ENCODE results near the gene CHD8. TPM values are rescaled to one million over a fixed set of nuclear protein-coding genes. Genes with fewer than 3 reads are reported as not detected.

The CHD8 gene
- polyA plus RNA-seq, 4 donors: 18.1 to 40.7 (median 22.9) TPM

GRCh38 chr14:21426692-21427091 lies 29.2 kb downstream of the CHD8 start:
- Histone ChIP-seq H3K27me3 (ENCODE audit: control insufficient read depth in 3 of 3, insufficient read depth in 3 of 3, low read length in 3 of 3) (no peaks in the 10 kb centered on the region), H3K36me3 (ENCODE audit: control insufficient read depth in 3 of 3, insufficient read depth in 2 of 3, low read depth in 1 of 3, low read length in 3 of 3) (peaks cover 26 to 65% (median 40%) of the 10 kb centered on the region in 3 donors), H3K27ac (ENCODE audit: low read depth in 1 of 3, low read length in 2 of 3) (no peak overlapping the region), H3K4me1 (ENCODE audit: control insufficient read depth in 3 of 3, insufficient read depth in 2 of 3, low read depth in 1 of 3, low read length in 2 of 3) (no peaks in the 10 kb centered on the region), H3K9me3 (ENCODE audit: control insufficient read depth in 2 of 2, insufficient read depth in 1 of 2, low read depth in 1 of 2, low read length in 1 of 2) (no peaks in the 10 kb centered on the region), H3K4me3 (ENCODE audit: low read depth in 1 of 3, low read length in 3 of 3) (no peak overlapping the region)
- 77 to 96% (median 95%) methylated on average over 1 of the region's 1 CpG for WGBS, 3 donors
- DNase-seq (no peak), FAIRE-seq (no peak)

- H3K4me3 ChIP-seq (ENCODE audit: low read depth in 1 of 3, low read length in 3 of 3): no peak overlapping the region
- no peaks in the 10 kb centered on the region for H3K27me3 ChIP-seq (ENCODE audit: control insufficient read depth in 3 of 3, insufficient read depth in 3 of 3, low read length in 3 of 3)
- H3K36me3 ChIP-seq (ENCODE audit: control insufficient read depth in 3 of 3, insufficient read depth in 2 of 3, low read depth in 1 of 3, low read length in 3 of 3): peaks cover 22 to 43% (median 25%) of the 10 kb centered on the region in 3 donors
- H3K27ac ChIP-seq (ENCODE audit: low read depth in 1 of 3, low read length in 2 of 3): no peak overlapping the region
- 93 to 96% (median 95%) methylated on average over 5 of the region's 5 CpGs for WGBS, 3 donors
- DNase-seq (no peak), FAIRE-seq (no peak)
- H3K4me1 ChIP-seq (ENCODE audit: control insufficient read depth in 3 of 3, insufficient read depth in 2 of 3, low read depth in 1 of 3, low read length in 2 of 3): no peaks in the 10 kb centered on the region
- H3K9me3 ChIP-seq (ENCODE audit: control insufficient read depth in 2 of 2, insufficient read depth in 1 of 2, low read depth in 1 of 2, low read length in 1 of 2): no peaks in the 10 kb centered on the region
These were observed 36.4 kb downstream of the CHD8 start for GRCh38 chr14:21419528-21419927.

GRCh38 chr14:21415329-21415728 lies 40.6 kb downstream of the CHD8 start:
- DNase-seq (no peak), FAIRE-seq (no peak)
- WGBS, 3 donors: 93 to 98% (median 95%) methylated on average over 4 of the region's 4 CpGs
- Histone ChIP-seq H3K9me3 (ENCODE audit: control insufficient read depth in 2 of 2, insufficient read depth in 1 of 2, low read depth in 1 of 2, low read length in 1 of 2) (no peaks in the 10 kb centered on the region), H3K4me3 (ENCODE audit: low read depth in 1 of 3, low read length in 3 of 3) (no peak overlapping the region), H3K4me1 (ENCODE audit: control insufficient read depth in 3 of 3, insufficient read depth in 2 of 3, low read depth in 1 of 3, low read length in 2 of 3) (no peaks in the 10 kb centered on the region), H3K27me3 (ENCODE audit: control insufficient read depth in 3 of 3, insufficient read depth in 3 of 3, low read length in 3 of 3) (no peaks in the 10 kb centered on the region), H3K27ac (ENCODE audit: low read depth in 1 of 3, low read length in 2 of 3) (no peak overlapping the region), H3K36me3 (ENCODE audit: control insufficient read depth in 3 of 3, insufficient read depth in 2 of 3, low read depth in 1 of 3, low read length in 3 of 3) (peaks cover 12 to 39% (median 32%) of the 10 kb centered on the region in 3 donors)

DNA sequence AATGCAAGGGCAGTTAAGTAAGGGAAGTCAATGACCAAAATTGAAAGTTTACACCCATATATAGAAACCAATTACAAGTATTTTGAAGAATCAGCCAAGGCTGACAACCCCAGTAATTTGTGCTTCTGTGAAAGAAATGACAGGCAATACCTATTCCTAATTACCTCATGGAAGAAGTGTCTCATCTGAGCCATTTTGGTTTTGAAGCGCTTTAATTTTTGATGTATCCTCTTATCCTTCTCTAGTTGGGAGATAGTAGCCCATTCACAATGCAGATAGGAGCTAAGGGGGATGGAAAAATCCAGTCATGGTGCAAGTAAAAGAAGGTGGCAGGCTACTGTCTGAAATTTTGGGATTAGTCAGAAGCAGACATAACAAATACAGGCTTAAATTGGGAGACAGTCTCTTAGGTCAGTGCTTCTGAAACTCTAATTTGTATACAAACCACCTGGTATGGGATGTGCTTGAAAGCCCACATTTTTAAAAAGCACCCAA lies 41.7 kb downstream of the CHD8 start:
- H3K27me3 ChIP-seq (ENCODE audit: control insufficient read depth in 3 of 3, insufficient read depth in 3 of 3, low read length in 3 of 3): no peaks in the 10 kb centered on the region
- FAIRE-seq: no peak
- no peaks in the 10 kb centered on the region for H3K4me1 ChIP-seq (ENCODE audit: control insufficient read depth in 3 of 3, insufficient read depth in 2 of 3, low read depth in 1 of 3, low read length in 2 of 3)
- peaks cover 10 to 28% (median 28%) of the 10 kb centered on the region in 3 donors for H3K36me3 ChIP-seq (ENCODE audit: control insufficient read depth in 3 of 3, insufficient read depth in 2 of 3, low read depth in 1 of 3, low read length in 3 of 3)
- no peaks in the 10 kb centered on the region for H3K9me3 ChIP-seq (ENCODE audit: control insufficient read depth in 2 of 2, insufficient read depth in 1 of 2, low read depth in 1 of 2, low read length in 1 of 2)
- no peak for DNase-seq
- WGBS, 3 donors: 83 to 94% (median 84%) methylated on average over 1 of the region's 1 CpG
- no peak overlapping the region for H3K27ac ChIP-seq (ENCODE audit: low read depth in 1 of 3, low read length in 2 of 3)
- no peak overlapping the region for H3K4me3 ChIP-seq (ENCODE audit: low read depth in 1 of 3, low read length in 3 of 3)

DNA sequence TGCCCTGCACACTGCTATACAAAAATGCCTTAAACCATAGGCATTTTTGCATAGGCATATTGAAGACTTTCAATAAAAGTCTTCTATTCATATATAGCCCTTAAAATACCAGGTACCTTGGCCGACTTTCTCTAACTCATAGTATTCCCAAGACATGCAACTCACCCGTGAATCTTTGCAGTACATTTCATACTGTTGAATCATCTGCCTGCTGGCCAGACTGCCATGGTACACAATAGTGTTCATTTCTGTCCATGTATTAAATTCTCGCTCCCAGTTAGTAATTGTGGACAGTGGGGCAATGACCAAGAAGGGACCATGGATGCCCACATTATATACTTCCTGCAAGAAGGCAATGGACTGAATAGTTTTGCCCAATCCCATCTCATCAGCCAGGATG lies 47.8 kb downstream of the CHD8 start:
- DNase-seq (no peak), FAIRE-seq (no peak)
- Histone ChIP-seq H3K4me3 (ENCODE audit: low read depth in 1 of 3, low read length in 3 of 3) (no peak overlapping the region), H3K27me3 (ENCODE audit: control insufficient read depth in 3 of 3, insufficient read depth in 3 of 3, low read length in 3 of 3) (no peaks in the 10 kb centered on the region), H3K4me1 (ENCODE audit: control insufficient read depth in 3 of 3, insufficient read depth in 2 of 3, low read depth in 1 of 3, low read length in 2 of 3) (no peaks in the 10 kb centered on the region), H3K9me3 (ENCODE audit: control insufficient read depth in 2 of 2, insufficient read depth in 1 of 2, low read depth in 1 of 2, low read length in 1 of 2) (no peaks in the 10 kb centered on the region), H3K36me3 (ENCODE audit: control insufficient read depth in 3 of 3, insufficient read depth in 2 of 3, low read depth in 1 of 3, low read length in 3 of 3) (peaks cover 19 to 35% (median 29%) of the 10 kb centered on the region in 3 donors), H3K27ac (ENCODE audit: low read depth in 1 of 3, low read length in 2 of 3) (no peak overlapping the region)
- 88 to 91% (median 90%) methylated on average over 3 of the region's 3 CpGs for whole genome bisulfite sequencing, 3 donors

- Histone ChIP-seq H3K4me1 (ENCODE audit: control insufficient read depth in 3 of 3, insufficient read depth in 2 of 3, low read depth in 1 of 3, low read length in 2 of 3) (no peaks in the 10 kb centered on the region), H3K9me3 (ENCODE audit: control insufficient read depth in 2 of 2, insufficient read depth in 1 of 2, low read depth in 1 of 2, low read length in 1 of 2) (no peaks in the 10 kb centered on the region), H3K36me3 (ENCODE audit: control insufficient read depth in 3 of 3, insufficient read depth in 2 of 3, low read depth in 1 of 3, low read length in 3 of 3) (peaks cover 31 to 40% (median 32%) of the 10 kb centered on the region in 3 donors), H3K27me3 (ENCODE audit: control insufficient read depth in 3 of 3, insufficient read depth in 3 of 3, low read length in 3 of 3) (no peaks in the 10 kb centered on the region), H3K27ac (ENCODE audit: low read depth in 1 of 3, low read length in 2 of 3) (no peak overlapping the region), H3K4me3 (ENCODE audit: low read depth in 1 of 3, low read length in 3 of 3) (no peak overlapping the region)
- FAIRE-seq (no peak), DNase-seq (no peak)
These were observed 49.7 kb downstream of the CHD8 start for GRCh38 chr14:21406213-21406612.

DNA sequence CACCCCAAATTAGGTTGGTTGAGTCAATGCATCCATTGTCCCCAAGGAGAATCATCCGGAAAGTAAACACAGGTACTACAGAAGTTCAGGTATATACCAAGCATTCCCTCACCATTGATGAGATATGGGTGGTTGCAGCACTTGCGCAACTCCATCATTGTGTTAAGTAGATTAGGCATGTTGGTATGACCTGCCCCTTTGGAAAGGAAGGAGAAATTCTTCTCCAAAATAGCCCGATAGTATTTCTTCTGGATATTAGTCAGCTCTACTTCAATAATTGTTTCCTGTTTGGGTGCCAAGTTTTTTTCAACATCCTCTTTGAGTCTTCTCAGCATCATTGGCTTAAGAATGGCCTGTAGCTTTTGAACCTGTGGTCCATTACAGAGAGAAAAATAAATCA lies 50.8 kb downstream of the CHD8 start:
- Histone ChIP-seq H3K4me3 (ENCODE audit: low read depth in 1 of 3, low read length in 3 of 3) (no peak overlapping the region), H3K36me3 (ENCODE audit: control insufficient read depth in 3 of 3, insufficient read depth in 2 of 3, low read depth in 1 of 3, low read length in 3 of 3) (peaks cover 36 to 38% (median 38%) of the 10 kb centered on the region in 3 donors), H3K27ac (ENCODE audit: low read depth in 1 of 3, low read length in 2 of 3) (no peak overlapping the region), H3K9me3 (ENCODE audit: control insufficient read depth in 2 of 2, insufficient read depth in 1 of 2, low read depth in 1 of 2, low read length in 1 of 2) (no peaks in the 10 kb centered on the region), H3K27me3 (ENCODE audit: control insufficient read depth in 3 of 3, insufficient read depth in 3 of 3, low read length in 3 of 3) (no peaks in the 10 kb centered on the region), H3K4me1 (ENCODE audit: control insufficient read depth in 3 of 3, insufficient read depth in 2 of 3, low read depth in 1 of 3, low read length in 2 of 3) (no peaks in the 10 kb centered on the region)
- DNase-seq (no peak), FAIRE-seq (no peak)
- 73 to 93% (median 84%) methylated on average over 3 of the region's 3 CpGs for WGBS, 3 donors

DNA sequence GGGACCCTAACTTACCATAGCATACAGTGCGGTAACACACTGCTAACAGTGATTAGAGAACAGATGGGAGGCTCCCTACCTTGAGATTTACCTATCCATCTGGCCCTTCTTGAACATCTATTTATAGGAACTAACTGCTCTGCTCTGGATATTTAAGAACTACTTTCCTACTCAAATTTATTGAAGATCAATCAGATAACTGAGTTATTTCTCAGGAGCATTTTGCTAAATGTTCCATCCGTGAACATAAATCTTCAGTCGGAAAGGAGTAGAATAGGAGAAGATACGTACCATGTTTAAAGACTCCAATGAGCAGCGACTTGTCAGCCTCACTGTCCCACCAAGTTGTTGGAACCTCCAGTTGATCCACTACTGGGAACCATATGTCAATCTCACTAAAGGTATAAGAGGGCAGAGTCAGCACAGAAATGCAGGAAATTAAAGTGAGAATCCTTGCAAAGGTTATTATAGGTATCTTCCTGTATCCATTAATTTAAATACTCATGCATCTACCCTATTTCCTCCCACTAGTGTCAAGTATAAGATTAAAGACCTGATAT lies 56.5 kb downstream of the CHD8 start:
- no peak overlapping the region for H3K4me3 ChIP-seq (ENCODE audit: low read depth in 1 of 3, low read length in 3 of 3)
- H3K4me1 ChIP-seq (ENCODE audit: control insufficient read depth in 3 of 3, insufficient read depth in 2 of 3, low read depth in 1 of 3, low read length in 2 of 3): no peaks in the 10 kb centered on the region
- FAIRE-seq: no peak
- H3K36me3 ChIP-seq (ENCODE audit: control insufficient read depth in 3 of 3, insufficient read depth in 2 of 3, low read depth in 1 of 3, low read length in 3 of 3): peaks cover 40 to 48% (median 42%) of the 10 kb centered on the region in 3 donors
- WGBS, 3 donors: 96 to 99% (median 97%) methylated on average over 5 of the region's 5 CpGs
- no peak for DNase-seq
- H3K27me3 ChIP-seq (ENCODE audit: control insufficient read depth in 3 of 3, insufficient read depth in 3 of 3, low read length in 3 of 3): no peaks in the 10 kb centered on the region
- H3K27ac ChIP-seq (ENCODE audit: low read depth in 1 of 3, low read length in 2 of 3): no peak overlapping the region
- no peaks in the 10 kb centered on the region for H3K9me3 ChIP-seq (ENCODE audit: control insufficient read depth in 2 of 2, insufficient read depth in 1 of 2, low read depth in 1 of 2, low read length in 1 of 2)

GRCh38 chr14:21398901-21399300 lies 57.0 kb downstream of the CHD8 start:
- Histone ChIP-seq H3K4me3 (ENCODE audit: low read depth in 1 of 3, low read length in 3 of 3) (no peak overlapping the region), H3K9me3 (ENCODE audit: control insufficient read depth in 2 of 2, insufficient read depth in 1 of 2, low read depth in 1 of 2, low read length in 1 of 2) (no peaks in the 10 kb centered on the region), H3K36me3 (ENCODE audit: control insufficient read depth in 3 of 3, insufficient read depth in 2 of 3, low read depth in 1 of 3, low read length in 3 of 3) (peaks cover 44 to 49% (median 46%) of the 10 kb centered on the region in 3 donors), H3K27me3 (ENCODE audit: control insufficient read depth in 3 of 3, insufficient read depth in 3 of 3, low read length in 3 of 3) (no peaks in the 10 kb centered on the region), H3K4me1 (ENCODE audit: control insufficient read depth in 3 of 3, insufficient read depth in 2 of 3, low read depth in 1 of 3, low read length in 2 of 3) (no peaks in the 10 kb centered on the region), H3K27ac (ENCODE audit: low read depth in 1 of 3, low read length in 2 of 3) (no peak overlapping the region)
- no peak for DNase-seq
- whole genome bisulfite sequencing, 3 donors: 96 to 97% (median 97%) methylated on average over 4 of the region's 4 CpGs
- FAIRE-seq: no peak

All from small intestine (tissue), 7 donors.